ENCODE data around the gene GRAMD1B.
A peak's percentile ranks its signal among the peaks of the same experiment; 100 is the strongest.

- TF ChIP-seq CTCF (IDR thresholded peaks at IDR 0.05; ENCODE audit: poor library complexity) (peak; percentile 11), EZH2 (IDR thresholded peaks at IDR 0.05; ENCODE audit: borderline replicate concordance) (no peak)
Observed at GRCh38 chr11:123653827-123654565, 223.9 kb downstream of the GRAMD1B start.
